Measurements from ENCODE around the gene IFI27L1. TPM values are rescaled to one million over a fixed set of nuclear protein-coding genes. Genes with fewer than 3 reads are reported as not detected.

IFI27L1 gene
- 10 to 100 TPM in 1 of 4 donors, 1 to 10 TPM in 3; 7.1 to 10.3 (median 8.3) TPM for total RNA-seq

- DNase-seq: peak; percentile 96
- H3K27ac ChIP-seq: peak within 1 kb of the TSS; percentile 90 to 97 (median 95)
- in situ Hi-C loops (cut with MboI; ENCODE audit: low sequenced_read_pairs in 4 of 4): no loop called here
- H3K36me3 ChIP-seq: peaks cover 0 to 22% of the 10 kb centered on the region in 2 donors
- H3K9me3 ChIP-seq: no peaks in the 10 kb centered on the region
- no peaks in the 10 kb centered on the region for H3K27me3 ChIP-seq
- intact Hi-C loops (cut with DNase I; ENCODE audit: low total_unique reads): loop anchor here (1.0 to 5.0 kb wide), 3 partner anchors 46 to 94 kb away; partner anchors contain the start of genes IFI27L2, OTUB2 and PPP4R4
- TF ChIP-seq POLR2A (IDR thresholded peaks at IDR 0.05) (peak; percentile 97 to 98), CTCF (IDR thresholded peaks at IDR 0.05 in 4 of 5, conservative IDR thresholded peaks at IDR 0.05 in 1 of 5) (no peak)
- ATAC-seq: peak; percentile 97
- peaks cover 47 to 48% of the 10 kb centered on the region in 2 donors for H3K4me1 ChIP-seq
- H3K4me3 ChIP-seq: peak within 1 kb of the TSS; percentile 84 to 95 (median 94)
These were observed at the start of gene IFI27L1, which contains the start of gene DDX24 for GRCh38 chr14:94080621-94081385. TSS of gene IFI27L1 (plus strand) at chr14:94081310. CDS start at chr14:94096938, 15,628 bp downstream. TSS of gene DDX24 (minus strand) at chr14:94081202. CDS start at chr14:94079742, 1,460 bp downstream.

- Histone ChIP-seq H3K9me3 (no peaks in the 10 kb centered on the region), H3K4me1 (peaks cover 0 to 3% of the 10 kb centered on the region in 2 donors), H3K27me3 (no peaks in the 10 kb centered on the region), H3K36me3 (no peaks in the 10 kb centered on the region), H3K27ac (no peak overlapping the region), H3K4me3 (no peak overlapping the region)
- in situ Hi-C loops (cut with MboI; ENCODE audit: low sequenced_read_pairs in 4 of 4) (no loop called here), intact Hi-C loops (cut with DNase I; ENCODE audit: low total_unique reads) (no loop called here)
- TF ChIP-seq CTCF (IDR thresholded peaks at IDR 0.05 in 4 of 5, conservative IDR thresholded peaks at IDR 0.05 in 1 of 5) (no peak), POLR2A (IDR thresholded peaks at IDR 0.05) (no peak)
- no peak for DNase-seq
- ATAC-seq: no peak
These were observed 49.2 kb upstream of the IFI27L1 start for GRCh38 chr14:94031883-94032279.

GRCh38 chr14:94034886-94035285, 46.2 kb upstream of the IFI27L1 start:
- no peaks in the 10 kb centered on the region for H3K27me3 ChIP-seq
- TF ChIP-seq CTCF (IDR thresholded peaks at IDR 0.05 in 4 of 5, conservative IDR thresholded peaks at IDR 0.05 in 1 of 5) (no peak), POLR2A (IDR thresholded peaks at IDR 0.05) (no peak)
- ATAC-seq (no peak), DNase-seq (no peak)
- no peak overlapping the region for H3K4me3 ChIP-seq
- intact Hi-C loops (cut with DNase I; ENCODE audit: low total_unique reads): no loop called here
- in situ Hi-C loops (cut with MboI; ENCODE audit: low sequenced_read_pairs in 4 of 4): loop anchor here (5.0 kb wide), 1 partner anchor 102 kb away; no protein-coding TSS in a partner anchor
- H3K36me3 ChIP-seq: no peaks in the 10 kb centered on the region
- H3K27ac ChIP-seq: no peak overlapping the region
- H3K4me1 ChIP-seq: no peaks in the 10 kb centered on the region
- H3K9me3 ChIP-seq: no peaks in the 10 kb centered on the region

- DNase-seq (peak; percentile 32 to 64), ATAC-seq (peak; percentile 82 to 95)
- no peak overlapping the region for H3K4me3 ChIP-seq
- no peaks in the 10 kb centered on the region for H3K36me3 ChIP-seq
- in situ Hi-C loops (cut with MboI; ENCODE audit: low sequenced_read_pairs in 4 of 4): loop anchor here (5.0 kb wide), 1 partner anchor 101 kb away; no protein-coding TSS in a partner anchor
- H3K27ac ChIP-seq: no peak overlapping the region
- H3K9me3 ChIP-seq: no peaks in the 10 kb centered on the region
- H3K27me3 ChIP-seq: no peaks in the 10 kb centered on the region
- intact Hi-C loops (cut with DNase I; ENCODE audit: low total_unique reads): loop anchor here (1.0 kb wide), 2 partner anchors 100 to 144 kb away; no protein-coding TSS in a partner anchor
- no peaks in the 10 kb centered on the region for H3K4me1 ChIP-seq
- peak; percentile 62 to 87 (median 84) for TF ChIP-seq CTCF (IDR thresholded peaks at IDR 0.05 in 4 of 5, conservative IDR thresholded peaks at IDR 0.05 in 1 of 5)
- TF ChIP-seq POLR2A (IDR thresholded peaks at IDR 0.05): no peak
These were observed 44.6 kb upstream of the IFI27L1 start for GRCh38 chr14:94036313-94037167.
